Keratinocyte (primary cell): ENCODE data around the gene BBOX1. TPM values are rescaled to one million over a fixed set of nuclear protein-coding genes. Genes with fewer than 3 reads are reported as not detected.
"Not testable (repeated sequence)": the region's sequence is repeated elsewhere in the genome, so short reads cannot be mapped to it uniquely, and the experiment has no call there.

ENCODE experiments used
- DNase-seq: peaks from one replicate; pipeline ENCODE4 v3.0.0-alpha.2; 2011; ENCODE audit warnings: low read depth, missing footprints, low spot score
- FAIRE-seq: peaks from 2 replicates; lab custom pipeline; 2011; peaks lifted over from hg19 to GRCh38; lab: Jason Lieb, UNC
- H2AFZ ChIP-seq: 2 replicates; pipeline ENCODE4 v1.6.0; 2012; ENCODE audit warnings: low read length, control low read depth, inconsistent platforms; ENCODE audit not compliant: control insufficient read depth
- H3K27ac ChIP-seq: 2 replicates; pipeline ENCODE4 v1.5.1; 2011; ENCODE audit warnings: low read length; ENCODE audit not compliant: control insufficient read depth, insufficient read depth
- H3K27me3 ChIP-seq: 3 replicates; pipeline ENCODE4 v1.6.0; 2011; ENCODE audit warnings: low read length; ENCODE audit not compliant: control insufficient read depth, insufficient read depth; ENCODE audit errors: extremely low read depth
- H3K36me3 ChIP-seq, 2 experiments: 2 replicates in 1 of 2; 3 replicates in 1 of 2; pipeline ENCODE4 v1.5.1; 2011; ENCODE audit warnings: low read length in 2 of 2, mild to moderate bottlenecking in 1 of 2; ENCODE audit not compliant: control insufficient read depth in 2 of 2, insufficient read depth in 2 of 2; ENCODE audit errors: extremely low read depth in 1 of 2
- H3K4me1 ChIP-seq: 3 replicates; pipeline ENCODE4 v1.5.1; 2011; ENCODE audit warnings: low read length; ENCODE audit not compliant: control insufficient read depth, insufficient read depth; ENCODE audit errors: extremely low read depth
- H3K4me2 ChIP-seq: 3 replicates; pipeline ENCODE4 v1.6.0; 2011; ENCODE audit warnings: low read depth, low read length; ENCODE audit not compliant: control insufficient read depth, insufficient read depth; ENCODE audit errors: extremely low read depth
- H3K4me3 ChIP-seq, 3 experiments: fragments of 200-600 bp in 1 of 3; sonication (generic) in 1 of 3; 2 replicates in 2 of 3; 3 replicates in 1 of 3; pipeline ENCODE4 v1.5.1; 2011 to 2016; ENCODE audit warnings: low read length in 3 of 3, mild to moderate bottlenecking in 3 of 3, control low read depth in 2 of 3, inconsistent platforms in 1 of 3, low read depth in 1 of 3, mixed read lengths in 1 of 3, mixed run types in 1 of 3, moderate library complexity in 1 of 3; ENCODE audit not compliant: control insufficient read depth in 2 of 3, insufficient read depth in 2 of 3; ENCODE audit errors: extremely low read depth in 1 of 3
- H3K79me2 ChIP-seq: 2 replicates; pipeline ENCODE4 v1.6.0; 2012; ENCODE audit warnings: low read length; ENCODE audit not compliant: control insufficient read depth, insufficient read depth
- H3K9ac ChIP-seq: 3 replicates; pipeline ENCODE4 v1.6.0; 2011; ENCODE audit warnings: low read length; ENCODE audit not compliant: control insufficient read depth, insufficient read depth; ENCODE audit errors: extremely low read depth
- H3K9me1 ChIP-seq: 3 replicates; pipeline ENCODE4 v1.6.0; 2011; ENCODE audit warnings: low read length; ENCODE audit not compliant: control insufficient read depth, insufficient read depth; ENCODE audit errors: extremely low read depth
- H3K9me3 ChIP-seq: 2 replicates; pipeline ENCODE4 v1.5.1; 2012; ENCODE audit warnings: low read depth, low read length; ENCODE audit not compliant: control insufficient read depth
- H4K20me1 ChIP-seq: 3 replicates; pipeline ENCODE4 v1.6.0; 2011; ENCODE audit warnings: low read length; ENCODE audit not compliant: control insufficient read depth, insufficient read depth; ENCODE audit errors: extremely low read depth
- EZH2 ChIP-seq: IDR thresholded peaks from one replicate; pipeline ENCODE4 v1.6.1; 2012; ENCODE audit warnings: inconsistent platforms, mild to moderate bottlenecking, low read length, moderate library complexity
- dilution Hi-C: fragments of 300-500 bp; cut with MboI; formaldehyde crosslinking; loops from one replicate; pipeline ENCODE4 v1.7.0; 2020; ENCODE audit warnings: low sequenced_read_pairs; ENCODE audit not compliant: extremely low pct_ligation_motif_present
- polyA plus RNA-seq, 5 experiments: library from polyadenylated mRNA; depleted of rRNA in 3 of 5; stranded (reverse) in 3 of 5; stranded (forward) in 1 of 5; unstranded in 1 of 5; fragments of >200 nt; gene quantifications; 1 replicate in 1 of 5; 2 replicates in 3 of 5; 3 replicates in 1 of 5; pipeline versions ENCODE4 v1.2.1 to v1.2.3, GENCODE V29; 2011 to 2012; ENCODE audit warnings: missing spikeins in 2 of 5, low read depth in 1 of 5, low replicate concordance in 1 of 5
- TF ChIP-seq, protein P1 (sequence below), 3 experiments: IDR thresholded peaks in 1 of 3; conservative IDR thresholded peaks in 1 of 3; optimal IDR thresholded peaks in 1 of 3; 2 replicates in 2 of 3; 3 replicates in 1 of 3; pipeline versions ENCODE3 to v1.5.1; 2011; ENCODE audit warnings: low read length in 3 of 3, mild to moderate bottlenecking in 3 of 3, moderate library complexity in 2 of 3, control low read depth in 1 of 3, inconsistent platforms in 1 of 3; ENCODE audit not compliant: insufficient read depth in 2 of 3; ENCODE audit errors: extremely low read depth in 1 of 3

Gene BBOX1
- polyA plus RNA-seq, 1 donor (not counting 4 experiments of a cell fraction or from before 2014, with no cell fraction given) = 2.4 TPM

DNA sequence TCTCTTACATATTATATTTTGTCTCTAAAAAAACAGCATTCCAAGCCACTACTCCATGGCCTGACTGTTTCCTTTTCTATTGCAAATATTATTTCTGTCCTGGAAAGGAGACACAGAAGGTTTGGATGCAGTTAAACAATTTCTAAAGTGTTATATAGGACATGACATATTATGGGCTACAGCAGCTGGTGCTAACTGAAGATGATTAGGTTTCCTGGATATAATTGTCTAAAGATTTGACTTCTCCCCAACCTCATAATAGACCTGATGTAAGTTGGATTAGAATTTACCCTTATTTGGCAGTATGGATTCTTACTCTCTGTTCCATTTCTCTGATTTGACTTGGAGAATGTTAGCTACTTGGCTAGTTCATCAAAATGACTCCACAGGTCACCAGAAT is 90.2 kb downstream of the BBOX1 start:
- Histone ChIP-seq H3K27ac (no peak overlapping the region), H3K27me3 (no peaks in the 10 kb centered on the region), H3K36me3 (no peaks in the 10 kb centered on the region), H3K4me1 (no peaks in the 10 kb centered on the region), H2AFZ (no peak overlapping the region), H3K9ac (no peak overlapping the region), H3K9me1 (no peaks in the 10 kb centered on the region), H3K4me2 (no peak overlapping the region), H3K4me3 (no peak overlapping the region), H4K20me1 (no peaks in the 10 kb centered on the region), H3K79me2 (no peaks in the 10 kb centered on the region), H3K9me3 (no peaks in the 10 kb centered on the region)
- DNase-seq (no peak), FAIRE-seq (no peak)
- dilution Hi-C loops = loop anchor here (25.0 kb wide), 1 partner anchor 369 kb away; no protein-coding TSS in a partner anchor
- TF ChIP-seq EZH2 = no peak
- TF ChIP-seq, protein P1, sequence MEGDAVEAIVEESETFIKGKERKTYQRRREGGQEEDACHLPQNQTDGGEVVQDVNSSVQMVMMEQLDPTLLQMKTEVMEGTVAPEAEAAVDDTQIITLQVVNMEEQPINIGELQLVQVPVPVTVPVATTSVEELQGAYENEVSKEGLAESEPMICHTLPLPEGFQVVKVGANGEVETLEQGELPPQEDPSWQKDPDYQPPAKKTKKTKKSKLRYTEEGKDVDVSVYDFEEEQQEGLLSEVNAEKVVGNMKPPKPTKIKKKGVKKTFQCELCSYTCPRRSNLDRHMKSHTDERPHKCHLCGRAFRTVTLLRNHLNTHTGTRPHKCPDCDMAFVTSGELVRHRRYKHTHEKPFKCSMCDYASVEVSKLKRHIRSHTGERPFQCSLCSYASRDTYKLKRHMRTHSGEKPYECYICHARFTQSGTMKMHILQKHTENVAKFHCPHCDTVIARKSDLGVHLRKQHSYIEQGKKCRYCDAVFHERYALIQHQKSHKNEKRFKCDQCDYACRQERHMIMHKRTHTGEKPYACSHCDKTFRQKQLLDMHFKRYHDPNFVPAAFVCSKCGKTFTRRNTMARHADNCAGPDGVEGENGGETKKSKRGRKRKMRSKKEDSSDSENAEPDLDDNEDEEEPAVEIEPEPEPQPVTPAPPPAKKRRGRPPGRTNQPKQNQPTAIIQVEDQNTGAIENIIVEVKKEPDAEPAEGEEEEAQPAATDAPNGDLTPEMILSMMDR (optimal IDR thresholded peaks at IDR 0.05 in 1 of 3, IDR thresholded peaks at IDR 0.05 in 1 of 3, conservative IDR thresholded peaks at IDR 0.05 in 1 of 3; ENCODE audit: extremely low read depth in 1 of 3, insufficient read depth in 2 of 3, low read length in 3 of 3) = no peak

DNA sequence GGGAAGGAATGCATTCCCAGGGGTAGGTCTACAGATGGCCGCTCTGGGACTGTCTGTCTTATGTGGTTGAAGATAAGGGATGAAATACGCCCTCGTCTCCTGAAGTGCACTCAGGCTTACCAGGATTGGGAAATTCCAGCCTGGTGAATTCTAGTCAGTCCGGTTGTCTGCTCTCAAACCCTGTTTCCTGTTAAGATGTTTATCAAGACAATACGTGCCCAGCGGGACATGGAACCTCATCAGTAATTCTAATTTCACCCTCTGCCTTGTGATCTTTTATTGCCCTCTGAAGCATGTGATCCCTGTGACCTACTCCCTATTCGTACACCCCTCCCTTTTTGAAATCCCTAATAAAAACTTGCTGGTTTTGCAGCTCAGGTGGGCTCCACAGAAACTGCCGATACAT is 95.3 kb downstream of the BBOX1 start:
- dilution Hi-C loops = loop anchor here (25.0 kb wide), 1 partner anchor 374 kb away; no protein-coding TSS in a partner anchor
- not testable (repeated sequence) for FAIRE-seq, H4K20me1 ChIP-seq, H3K9ac ChIP-seq, H3K4me1 ChIP-seq, H3K9me1 ChIP-seq, DNase-seq, H3K27ac ChIP-seq, H3K79me2 ChIP-seq, H3K4me2 ChIP-seq, H3K36me3 ChIP-seq, H2AFZ ChIP-seq, H3K9me3 ChIP-seq, H3K4me3 ChIP-seq, H3K27me3 ChIP-seq

DNA sequence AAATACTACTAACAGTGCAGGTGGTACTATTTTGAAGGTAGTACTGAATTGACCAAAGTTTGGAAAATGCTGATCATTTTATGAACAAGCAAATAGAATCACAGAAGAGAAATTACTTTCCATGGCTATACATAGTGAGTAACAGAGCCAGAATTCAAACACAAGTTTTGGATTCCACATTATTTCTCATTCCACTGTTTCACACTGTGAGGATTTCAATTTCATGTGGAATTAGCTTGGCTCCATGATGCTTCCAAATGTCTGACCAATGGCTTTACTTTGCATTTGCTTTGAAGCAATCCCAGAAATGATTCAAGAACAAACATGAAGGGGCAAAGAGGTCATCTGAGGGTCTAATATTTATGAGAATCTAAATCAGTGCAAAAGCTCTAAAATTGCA is 98.1 kb downstream of the BBOX1 start:
- no peak for FAIRE-seq

More for the DNA sequence above, 98.1 kb downstream of the BBOX1 start:
- Histone ChIP-seq H3K27me3 (no peaks in the 10 kb centered on the region), H3K36me3 (no peaks in the 10 kb centered on the region), H3K4me1 (no peaks in the 10 kb centered on the region), H3K4me3 (no peak overlapping the region), H2AFZ (no peak overlapping the region), H3K9me1 (no peaks in the 10 kb centered on the region), H3K9ac (no peak overlapping the region), H3K79me2 (no peaks in the 10 kb centered on the region), H4K20me1 (no peaks in the 10 kb centered on the region), H3K4me2 (no peak overlapping the region), H3K27ac (no peak overlapping the region), H3K9me3 (no peaks in the 10 kb centered on the region)
- dilution Hi-C loops = loop anchor here (25.0 kb wide), 1 partner anchor 376 kb away; no protein-coding TSS in a partner anchor
- no peak for TF ChIP-seq EZH2
- TF ChIP-seq, protein P1 (optimal IDR thresholded peaks at IDR 0.05 in 1 of 3, IDR thresholded peaks at IDR 0.05 in 1 of 3, conservative IDR thresholded peaks at IDR 0.05 in 1 of 3; ENCODE audit: extremely low read depth in 1 of 3, insufficient read depth in 2 of 3, low read length in 3 of 3) = no peak
- DNase-seq = no peak
